Right lobe of liver (tissue), 6 donors: ENCODE measurements around the gene OVOL2. TPM values are rescaled to one million over a fixed set of nuclear protein-coding genes. Genes with fewer than 3 reads are reported as not detected.
"Not testable (repeated sequence)": the region's sequence is repeated elsewhere in the genome, so short reads cannot be mapped to it uniquely, and the experiment has no call there.

Experiments used
- ATAC-seq, 4 donors: fragments of 200-7000 bp; cut with Tn5 transposase; one replicate each; pipeline ENCODE4 v1.9.1; 2020; ENCODE audit warnings: mild to moderate bottlenecking in 4 of 4, moderate library complexity in 4 of 4
- DNase-seq, 3 donors: peaks; one replicate each; pipeline ENCODE4 v3.0.0-alpha.2; 2020
- H3K27ac ChIP-seq, 3 donors: fragments of 200-600 bp; one replicate each; pipeline ENCODE4 v1.8.0; 2022
- H3K27me3 ChIP-seq, 2 donors: fragments of 200-600 bp; one replicate each; pipeline ENCODE4 v1.8.0; 2022
- H3K36me3 ChIP-seq, 4 donors: fragments of 200-600 bp; sonication (generic) in 1 of 4; one replicate each; pipeline versions ENCODE4 v1.5.1 to v1.8.0; 2017 to 2022; ENCODE audit warnings: control low read depth in 1 of 4
- H3K4me1 ChIP-seq, 4 donors: fragments of 200-600 bp; sonication (generic) in 1 of 4; one replicate each; pipeline versions ENCODE4 v1.5.1 to v1.8.0; 2017 to 2022; ENCODE audit warnings: control low read depth in 1 of 4
- H3K4me3 ChIP-seq, 3 donors: fragments of 200-600 bp; one replicate each; pipeline ENCODE4 v1.8.0; 2022
- H3K9me3 ChIP-seq, 4 donors: fragments of 200-600 bp; sonication (generic) in 1 of 4; one replicate each; pipeline versions ENCODE4 v1.5.1 to v1.8.0; 2017 to 2022; ENCODE audit warnings: control low read depth in 1 of 4
- CTCF ChIP-seq, 4 donors: fragments of 200-600 bp in 3 of 4; fragments of 450-650 bp in 1 of 4; IDR thresholded peaks; one replicate each; pipeline versions ENCODE4 v1.5.1 to v1.8.0; 2016 to 2022; ENCODE audit warnings: antibody characterized with exemption in 4 of 4, mild to moderate bottlenecking in 2 of 4
- POLR2A ChIP-seq: fragments of 450-650 bp; IDR thresholded peaks from one replicate; pipeline ENCODE4 v1.6.1; 2017; ENCODE audit warnings: antibody characterized with exemption, mild to moderate bottlenecking
- WGBS: methylation state at CpG from one replicate; pipeline ENCODE4 v1.1.6; 2018; ENCODE audit warnings: low coverage, low lambda C conversion rate; ENCODE audit not compliant: insufficient coverage; ENCODE audit errors: missing lambda C conversion rate; 5-methylcytosine and 5-hydroxymethylcytosine counted together
- intact Hi-C, 2 donors: fragments of 100-400 bp; cut with DNase I; formaldehyde crosslinking; loops; one replicate each; pipeline versions ENCODE4 v1.11.2 to v1.14.1; 2022
- total RNA-seq, 6 experiments: library from RNA; depleted of rRNA in 2 of 6; stranded (reverse); fragments of >200 nt in 2 of 6; fragmentation: NEBNext Ultra II Directional in 3 of 6; extraction: Animal tissue kit (Norgen Biotek cat#: 25700) in 3 of 6; gene quantifications; one replicate each; pipeline versions ENCODE4 v1.1.0 to v1.2.4, GENCODE V29; 2016 to 2023
- donor health status: DM: no; HTN: yes; CAD: no.
- donor health status: DM: no; HTN: no; CAD: no.
- donor health status: DM: no; HTN: no; CAD: no.
- donor health status: DM: no; HTN: yes; CAD: no.
- donor health status: DM: no; HTN: yes; CAD: no.

The OVOL2 gene
- total RNA-seq, 6 experiments from 2014 or later, result 0.25 TPM; not detected in 5

GRCh38 chr20:18031050-18031449 lies 26.7 kb downstream of the OVOL2 start:
- Histone ChIP-seq H3K9me3 (no peaks in the 10 kb centered on the region), H3K4me3 (no peak overlapping the region), H3K27ac (no peak overlapping the region), H3K27me3 (no peaks in the 10 kb centered on the region), H3K4me1 (no peaks in the 10 kb centered on the region), H3K36me3 (no peaks in the 10 kb centered on the region)
- WGBS, result 70% methylated on average over 5 of the region's 15 CpGs
- DNase-seq, result no peak
- intact Hi-C loops, result no loop called here
- TF ChIP-seq CTCF (IDR thresholded peaks at IDR 0.05) (no peak), POLR2A (no peak)
- no peak for ATAC-seq

GRCh38 chr20:18030020-18030419 lies 27.7 kb downstream of the OVOL2 start:
- no peak overlapping the region for H3K27ac ChIP-seq
- no peaks in the 10 kb centered on the region for H3K4me1 ChIP-seq
- DNase-seq, result peak in 1 of 3 donors; percentile 15
- no peaks in the 10 kb centered on the region for H3K9me3 ChIP-seq
- ATAC-seq, result no peak
- 60% methylated on average over 6 of the region's 8 CpGs for WGBS
- TF ChIP-seq CTCF (IDR thresholded peaks at IDR 0.05) (no peak), POLR2A (no peak)
- no peaks in the 10 kb centered on the region for H3K36me3 ChIP-seq
- H3K27me3 ChIP-seq, result no peaks in the 10 kb centered on the region
- no peak overlapping the region for H3K4me3 ChIP-seq
- intact Hi-C loops, result no loop called here

GRCh38 chr20:18027011-18027410 lies 30.7 kb downstream of the OVOL2 start:
- intact Hi-C loops, H3K4me3 ChIP-seq, ATAC-seq, DNase-seq, H3K9me3 ChIP-seq, H3K27ac ChIP-seq, H3K4me1 ChIP-seq, H3K36me3 ChIP-seq, H3K27me3 ChIP-seq: not testable (repeated sequence)
- WGBS, result 83% methylated on average over 5 of the region's 7 CpGs

GRCh38 chr20:18024606-18025127 lies 33.0 kb downstream of the OVOL2 start:
- no peak overlapping the region for H3K27ac ChIP-seq
- ATAC-seq (no peak), DNase-seq (peak in 1 of 3 donors; percentile 36)
- no peaks in the 10 kb centered on the region for H3K9me3 ChIP-seq
- intact Hi-C loops, result no loop called here
- H3K4me1 ChIP-seq, result no peaks in the 10 kb centered on the region
- H3K27me3 ChIP-seq, result no peaks in the 10 kb centered on the region
- no peak overlapping the region for H3K4me3 ChIP-seq
- TF ChIP-seq POLR2A (no peak), CTCF (IDR thresholded peaks at IDR 0.05) (no peak)
- no peaks in the 10 kb centered on the region for H3K36me3 ChIP-seq
- WGBS, result 78% methylated on average over 11 of the region's 15 CpGs

- DNase-seq, result no peak
- 79% methylated on average over 4 of the region's 7 CpGs for WGBS
- H3K27me3 ChIP-seq, result no peaks in the 10 kb centered on the region
- H3K9me3 ChIP-seq, result no peaks in the 10 kb centered on the region
- peak in 1 of 4 donors; percentile 26 for ATAC-seq
- intact Hi-C loops, result no loop called here
- no peaks in the 10 kb centered on the region for H3K4me1 ChIP-seq
- H3K4me3 ChIP-seq, result no peak overlapping the region
- H3K36me3 ChIP-seq, result no peaks in the 10 kb centered on the region
- H3K27ac ChIP-seq, result no peak overlapping the region
- TF ChIP-seq CTCF (IDR thresholded peaks at IDR 0.05), result peak in 1 of 4 donors; percentile 12
- TF ChIP-seq POLR2A, result no peak
These were observed 36.8 kb downstream of the OVOL2 start for GRCh38 chr20:18020931-18021330.
